Loucy (cell line): Measurements from ENCODE around the gene TTLL1.

Experiments
- H2AFZ ChIP-seq: fragments of 200-600 bp; sonication (generic); 2 replicates; pipeline ENCODE4 v1.6.0; 2016; ENCODE audit warnings: antibody characterized with exemption, mild to moderate bottlenecking, low read length, moderate library complexity
- H3F3A ChIP-seq: fragments of 200-600 bp; 2 replicates; pipeline ENCODE4 v1.6.0; 2016; ENCODE audit warnings: antibody characterized with exemption, low read depth, mild to moderate bottlenecking
- H3K27me3 ChIP-seq: fragments of 200-600 bp; sonication (generic); 2 replicates; pipeline ENCODE4 v1.6.1; 2014; ENCODE audit warnings: low read length, mild to moderate bottlenecking; ENCODE audit not compliant: insufficient read depth, poor library complexity, severe bottlenecking
- H3K36me3 ChIP-seq: fragments of 200-600 bp; sonication (generic); 2 replicates; pipeline ENCODE4 v1.6.1; 2016; ENCODE audit warnings: low read length; ENCODE audit not compliant: insufficient read depth
- H3K4me1 ChIP-seq: fragments of 200-600 bp; sonication (generic); 2 replicates; pipeline ENCODE4 v1.5.1; 2014; ENCODE audit warnings: low read length, mild to moderate bottlenecking; ENCODE audit not compliant: insufficient read depth, poor library complexity, severe bottlenecking
- H3K4me2 ChIP-seq: fragments of 200-600 bp; sonication (generic); 2 replicates; pipeline ENCODE4 v1.6.0; 2014; ENCODE audit warnings: antibody characterized with exemption, low read length, low read depth, mild to moderate bottlenecking; ENCODE audit not compliant: poor library complexity, severe bottlenecking
- H3K4me3 ChIP-seq: fragments of 200-600 bp; sonication (generic); 2 replicates; pipeline ENCODE4 v1.5.1; 2014; ENCODE audit warnings: low read length, mild to moderate bottlenecking, mixed read lengths; ENCODE audit not compliant: poor library complexity, severe bottlenecking
- H3K79me2 ChIP-seq: fragments of 200-600 bp; sonication (generic); 2 replicates; pipeline ENCODE4 v1.6.1; 2014; ENCODE audit warnings: low read length; ENCODE audit not compliant: insufficient read depth
- H3K9ac ChIP-seq: fragments of 200-600 bp; sonication (generic); 2 replicates; pipeline ENCODE4 v1.6.0; 2014; ENCODE audit warnings: mild to moderate bottlenecking, low read depth, low read length, moderate library complexity; ENCODE audit not compliant: poor library complexity, severe bottlenecking
- H3K9me2 ChIP-seq: fragments of 200-600 bp; sonication (generic); replicated peaks from 2 replicates; pipeline ENCODE4 v1.6.1; 2016; ENCODE audit warnings: low read depth, low read length, mixed read lengths
- H3K9me3 ChIP-seq: fragments of 200-600 bp; sonication (generic); 2 replicates; pipeline ENCODE4 v1.6.1; 2014; ENCODE audit warnings: mild to moderate bottlenecking, antibody characterized with exemption, low read length, low read depth; ENCODE audit not compliant: insufficient read depth
- H4K20me1 ChIP-seq: fragments of 200-600 bp; sonication (generic); 2 replicates; pipeline ENCODE4 v1.6.0; 2014; ENCODE audit warnings: antibody characterized with exemption, low read length, mild to moderate bottlenecking; ENCODE audit not compliant: insufficient read depth, poor library complexity, severe bottlenecking
- CTCF ChIP-seq: fragments of 200-600 bp; sonication (generic); conservative IDR thresholded peaks from 2 replicates; pipeline ENCODE4 v1.5.1; 2014; ENCODE audit warnings: mild to moderate bottlenecking, antibody characterized with exemption, low read length
- EZH2phosphoT487 ChIP-seq: fragments of 200-600 bp; IDR thresholded peaks from 2 replicates; pipeline ENCODE4 v1.6.1; 2018; ENCODE audit warnings: antibody characterized with exemption, mild to moderate bottlenecking, moderate library complexity, borderline replicate concordance

The TTLL1 gene

DNA sequence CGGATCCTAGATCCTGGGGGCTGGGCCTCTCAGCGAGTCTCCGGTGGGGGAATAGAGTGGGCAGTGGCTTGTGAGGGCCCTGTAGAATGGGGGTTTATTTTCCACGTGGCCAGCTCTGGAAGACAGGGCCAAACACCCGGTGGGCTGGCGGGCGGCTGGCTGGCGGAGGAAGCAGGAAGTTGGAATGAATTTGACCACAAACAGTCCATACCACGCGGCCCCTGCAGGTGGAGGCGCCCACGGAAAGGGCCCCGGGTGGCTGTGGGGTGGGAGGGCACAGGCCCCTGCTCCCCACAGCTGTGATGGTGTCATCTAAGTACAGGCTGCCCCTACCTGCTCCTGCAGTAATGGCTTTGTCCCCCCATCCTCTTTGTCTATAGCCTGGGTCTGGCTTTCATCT is 38.9 kb upstream of the TTLL1 start:
- Histone ChIP-seq H3F3A (no peaks in the 10 kb centered on the region), H3K36me3 (peaks cover 5% of the 10 kb centered on the region; the same call in 1 of the 2 replicates), H3K27me3 (no peaks in the 10 kb centered on the region), H3K79me2 (no peaks in the 10 kb centered on the region), H3K9ac (no peak overlapping the region), H3K9me2 (no peaks in the 10 kb centered on the region), H2AFZ (no peak overlapping the region), H3K4me2 (no peak overlapping the region), H3K4me3 (no peak overlapping the region), H4K20me1 (no peaks in the 10 kb centered on the region), H3K4me1 (peaks cover 17% of the 10 kb centered on the region), H3K9me3 (no peaks in the 10 kb centered on the region)
- TF ChIP-seq EZH2phosphoT487 (no peak), CTCF (no peak)

DNA sequence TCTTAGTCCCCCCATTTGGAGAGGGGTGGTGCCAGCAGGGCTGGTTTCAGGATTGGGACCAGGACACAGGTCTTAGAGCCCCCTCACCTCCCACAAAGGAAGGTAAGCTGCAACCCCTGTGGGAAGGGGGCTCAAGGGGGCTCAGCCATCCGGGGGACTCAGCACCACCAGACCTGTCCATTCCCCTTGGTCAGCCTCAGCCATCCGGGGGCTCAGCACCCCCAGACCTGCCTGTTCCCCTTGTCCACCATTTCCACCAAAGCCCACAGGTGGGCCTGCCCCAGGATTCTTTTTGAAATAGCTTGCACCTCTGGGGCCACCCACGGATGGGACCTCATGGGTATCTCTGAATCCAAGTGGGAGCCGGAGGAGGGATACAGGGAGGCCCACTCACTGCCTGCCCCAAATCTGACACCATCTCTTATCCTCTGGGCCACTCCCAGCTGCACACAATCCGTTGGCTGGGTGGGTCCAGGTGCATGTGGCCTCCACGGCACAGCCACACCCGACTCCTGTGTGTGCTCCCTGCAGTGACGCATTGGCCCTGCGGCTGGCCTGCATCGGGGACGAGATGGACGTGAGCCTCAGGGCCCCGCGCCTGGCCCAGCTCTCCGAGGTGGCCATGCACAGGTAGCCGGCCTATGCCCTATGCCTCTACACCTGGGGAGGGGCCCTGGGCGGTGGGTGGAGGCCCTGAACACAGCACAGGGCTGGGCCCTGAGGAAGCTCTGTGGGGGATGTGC is 38.1 kb upstream of the TTLL1 start:
- Histone ChIP-seq H4K20me1 (no peaks in the 10 kb centered on the region), H3K9me3 (no peaks in the 10 kb centered on the region), H3K4me1 (peaks cover 17% of the 10 kb centered on the region), H2AFZ (no peak overlapping the region), H3K79me2 (no peaks in the 10 kb centered on the region), H3K9me2 (no peaks in the 10 kb centered on the region), H3K9ac (no peak overlapping the region), H3K4me2 (no peak overlapping the region), H3K4me3 (no peak overlapping the region), H3F3A (no peaks in the 10 kb centered on the region), H3K36me3 (peaks cover 5% of the 10 kb centered on the region; the same call in 1 of the 2 replicates), H3K27me3 (no peaks in the 10 kb centered on the region)
- TF ChIP-seq EZH2phosphoT487 (no peak), CTCF (no peak)

GRCh38 chr22:43126501-43127165 is 37.4 kb upstream of the TTLL1 start:
- no peaks in the 10 kb centered on the region for H3K79me2 ChIP-seq
- TF ChIP-seq EZH2phosphoT487 (no peak), CTCF (no peak)
- no peak overlapping the region for H3K9ac ChIP-seq
- no peak overlapping the region for H3K4me3 ChIP-seq
- H3F3A ChIP-seq, result no peaks in the 10 kb centered on the region
- H3K27me3 ChIP-seq, result no peaks in the 10 kb centered on the region
- no peak overlapping the region for H3K4me2 ChIP-seq
- H3K9me3 ChIP-seq, result no peaks in the 10 kb centered on the region
- H3K9me2 ChIP-seq, result no peaks in the 10 kb centered on the region
- H3K4me1 ChIP-seq, result peaks cover 17% of the 10 kb centered on the region
- H3K36me3 ChIP-seq, result peaks cover 3% of the 10 kb centered on the region; the same call in 1 of the 2 replicates
- H2AFZ ChIP-seq, result no peak overlapping the region
- no peaks in the 10 kb centered on the region for H4K20me1 ChIP-seq
